Measurements from ENCODE around the gene PTPRM. TPM values are rescaled to one million over a fixed set of nuclear protein-coding genes. Genes with fewer than 3 reads are reported as not detected.

The PTPRM gene
- total and polyA plus RNA-seq, 2 of the 4 experiments (the other 2 are of a cell fraction), result 28.3 to 51.2 TPM

GRCh38 chr18:7896161-7896560 is 329.0 kb downstream of the PTPRM start:
- WGBS, 2 experiments (ENCODE audit: extremely low coverage in 2 of 2, insufficient read length in 1 of 2), result no CpG with 5 or more reads among the region's 3 CpGs

More at GRCh38 chr18:7896161-7896560, 329.0 kb downstream of the PTPRM start:
- Histone ChIP-seq H2BK20ac (ENCODE audit: low read depth, low read length) (no peak overlapping the region), H3K56ac (ENCODE audit: extremely low read depth, insufficient read depth, low read length) (no peak overlapping the region), H3K14ac (replicated peaks; ENCODE audit: low read depth, low read length) (no peak overlapping the region), H3K4ac (ENCODE audit: low read depth, low read length) (no peak overlapping the region), H4K8ac (ENCODE audit: low read depth in 2 of 2, low read length in 2 of 2) (no peak overlapping the region), H3K18ac (ENCODE audit: low read depth, low read length) (no peak overlapping the region), H2AFZ (replicated peaks; ENCODE audit: low read length, poor library complexity) (no peak overlapping the region), H2AK5ac (ENCODE audit: low read depth, low read length) (no peak overlapping the region), H2BK15ac (ENCODE audit: low read depth, low read length) (no peak overlapping the region), H2AK9ac (replicated peaks; ENCODE audit: low read depth, low read length, poor library complexity) (no peak overlapping the region), H3K9me3 (ENCODE audit: control insufficient read depth, insufficient read depth, low read length) (no peaks in the 10 kb centered on the region), H3K4me2 (ENCODE audit: low read depth, low read length) (no peak overlapping the region), H4K5ac (ENCODE audit: low read depth, low read length) (no peak overlapping the region), H4K91ac (ENCODE audit: insufficient read depth, low read depth, low read length) (no peak overlapping the region), H3K9ac (ENCODE audit: low read depth, low read length) (no peak overlapping the region), H3K23ac (ENCODE audit: low read depth, low read length) (no peak overlapping the region), H3K79me1 (ENCODE audit: low read depth in 1 of 2, low read length in 2 of 2) (peaks cover 4 to 8% of the 10 kb centered on the region in 2 experiments; a peak in 1 of 4 replicates), H3K27ac (ENCODE audit: insufficient read depth, low read length) (no peak overlapping the region), H3K4me1 (ENCODE audit: control insufficient read depth, insufficient read depth, low read length) (peaks cover under 1% of the 10 kb centered on the region), H4K20me1 (ENCODE audit: insufficient read depth, low read length) (no peaks in the 10 kb centered on the region), H3K27me3 (ENCODE audit: control insufficient read depth, insufficient read depth, low read length) (no peaks in the 10 kb centered on the region), H3K4me3 (ENCODE audit: insufficient read depth, low read depth, low read length) (no peak overlapping the region), H2BK120ac (ENCODE audit: low read depth, low read length) (no peak overlapping the region), H3K9me1 (ENCODE audit: insufficient read depth, low read length) (no peaks in the 10 kb centered on the region; the same call in 1 of the 2 replicates), H3K36me3 (ENCODE audit: control insufficient read depth, insufficient read depth, low read length) (no peaks in the 10 kb centered on the region), H2BK5ac (ENCODE audit: low read depth, low read length, poor library complexity, severe bottlenecking) (no peak overlapping the region)
- dilution Hi-C loops (cut with HindIII; ENCODE audit: low sequenced_read_pairs, unreplicated experiment), result no loop called here
- ChIA-PET POLR2A (ENCODE audit: unreplicated experiment) (no interaction called here), CTCF (no interaction called here)
- DNase-seq (no peak), ATAC-seq (ENCODE audit: low read depth) (no peak)
- BruUV-seq (replicated peaks), result no TSS peak
- TF ChIP-seq POLR2A (IDR thresholded peaks at IDR 0.05; ENCODE audit: low read depth, low read length) (no peak), MXI1 (IDR thresholded peaks at IDR 0.05; ENCODE audit: borderline replicate concordance, low read depth, low read length) (no peak), RAD21 (IDR thresholded peaks at IDR 0.05; ENCODE audit: low read length) (no peak), SMC3 (IDR thresholded peaks at IDR 0.05; ENCODE audit: low read depth, low read length) (no peak), MAFK (IDR thresholded peaks at IDR 0.05; ENCODE audit: low read depth, low read length) (no peak), CEBPB (IDR thresholded peaks at IDR 0.05; ENCODE audit: low read depth, low read length) (no peak), BHLHE40 (IDR thresholded peaks at IDR 0.05; ENCODE audit: low read depth, low read length) (no peak), NFE2L2 (IDR thresholded peaks at IDR 0.05; ENCODE audit: low read depth, low read length) (no peak), FOS (IDR thresholded peaks at IDR 0.05; ENCODE audit: low read depth, low read length) (no peak), MAZ (IDR thresholded peaks at IDR 0.05; ENCODE audit: borderline replicate concordance, low read depth, low read length) (no peak), RCOR1 (IDR thresholded peaks at IDR 0.05; ENCODE audit: insufficient replicate concordance, low read length) (no peak), RFX5 (IDR thresholded peaks at IDR 0.05; ENCODE audit: low read depth, low read length) (no peak), CHD1 (IDR thresholded peaks at IDR 0.05; ENCODE audit: low read depth, low read length) (no peak), CTCF (conservative IDR thresholded peaks at IDR 0.05; ENCODE audit: low read depth, low read length) (no peak)
- TF ChIP-seq, protein P1, sequence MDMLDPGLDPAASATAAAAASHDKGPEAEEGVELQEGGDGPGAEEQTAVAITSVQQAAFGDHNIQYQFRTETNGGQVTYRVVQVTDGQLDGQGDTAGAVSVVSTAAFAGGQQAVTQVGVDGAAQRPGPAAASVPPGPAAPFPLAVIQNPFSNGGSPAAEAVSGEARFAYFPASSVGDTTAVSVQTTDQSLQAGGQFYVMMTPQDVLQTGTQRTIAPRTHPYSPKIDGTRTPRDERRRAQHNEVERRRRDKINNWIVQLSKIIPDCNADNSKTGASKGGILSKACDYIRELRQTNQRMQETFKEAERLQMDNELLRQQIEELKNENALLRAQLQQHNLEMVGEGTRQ (IDR thresholded peaks at IDR 0.05; ENCODE audit: low read depth, low read length), result no peak
- TF ChIP-seq, protein P2, sequence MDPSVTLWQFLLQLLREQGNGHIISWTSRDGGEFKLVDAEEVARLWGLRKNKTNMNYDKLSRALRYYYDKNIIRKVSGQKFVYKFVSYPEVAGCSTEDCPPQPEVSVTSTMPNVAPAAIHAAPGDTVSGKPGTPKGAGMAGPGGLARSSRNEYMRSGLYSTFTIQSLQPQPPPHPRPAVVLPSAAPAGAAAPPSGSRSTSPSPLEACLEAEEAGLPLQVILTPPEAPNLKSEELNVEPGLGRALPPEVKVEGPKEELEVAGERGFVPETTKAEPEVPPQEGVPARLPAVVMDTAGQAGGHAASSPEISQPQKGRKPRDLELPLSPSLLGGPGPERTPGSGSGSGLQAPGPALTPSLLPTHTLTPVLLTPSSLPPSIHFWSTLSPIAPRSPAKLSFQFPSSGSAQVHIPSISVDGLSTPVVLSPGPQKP (IDR thresholded peaks at IDR 0.05; ENCODE audit: borderline replicate concordance, low read depth, low read length), result no peak
- intact Hi-C loops (cut with micrococcal nuclease), result no loop called here
- in situ Hi-C loops (cut with MboI; ENCODE audit: low sequenced_read_pairs), result no loop called here
